GM12878 (cell line): Measurements from ENCODE around the gene LKAAEAR1. TPM values are rescaled to one million over a fixed set of nuclear protein-coding genes. Genes with fewer than 3 reads are reported as not detected.

Experiments
- ATAC-seq: fragments of 200-7000 bp; cut with Tn5 transposase; 3 replicates; pipeline ENCODE4 v1.9.1; 2020; ENCODE audit warnings: mild to moderate bottlenecking, moderate library complexity
- BruUV-seq: library from RNA; stranded (reverse); fragments of 400-500 nt; replicated peaks from 2 replicates; lab custom pipeline; 2021; lab: Mats Ljungman, UMichigan
- CTCF ChIA-PET: fragments of 300-600 bp; sonication (Branson Sonifier 250); formaldehyde crosslinking; extraction: SDS; loops from one replicate; lab custom pipeline; 2021; ENCODE audit warnings: inconsistent platforms; lab: Yijun Ruan, JAX
- POLR2A ChIA-PET: fragments of 350-600 bp; formaldehyde crosslinking; extraction: SDS; loops from one replicate; lab custom pipeline; 2021; ENCODE audit warnings: inconsistent platforms; lab: Charles Lee
- RAD21 ChIA-PET: fragments of 300-600 bp; sonication (Branson Sonifier 250); formaldehyde crosslinking; loops from one replicate; lab custom pipeline; 2023; ENCODE audit warnings: antibody characterized with exemption; ENCODE audit not compliant: unreplicated experiment; lab: Charles Lee
- SMC1A ChIA-PET: fragments of 300-600 bp; sonication (Branson Sonifier 250); formaldehyde crosslinking; loops from one replicate; lab custom pipeline; 2023; ENCODE audit not compliant: unreplicated experiment, uncharacterized antibody; lab: Charles Lee
- DNase-seq: peaks from one replicate; pipeline ENCODE4 v3.0.0-alpha.2; 2011; ENCODE audit warnings: low read depth, low spot score
- FAIRE-seq: peaks from 3 replicates; lab custom pipeline; 2011; peaks lifted over from hg19 to GRCh38; lab: Jason Lieb, UNC
- H2AFZ ChIP-seq: 2 replicates; pipeline ENCODE4 v1.6.0; 2011; ENCODE audit warnings: low read depth, low read length, control low read depth; ENCODE audit not compliant: control insufficient read depth
- H3K27ac ChIP-seq: 2 replicates; pipeline ENCODE4 v1.5.1; 2011; ENCODE audit warnings: control low read depth; ENCODE audit not compliant: control insufficient read depth, insufficient read depth
- H3K27me3 ChIP-seq, 2 experiments: replicated peaks in 1 of 2; 2 replicates each; pipeline versions ENCODE4 v1.6.0 to v1.6.1; 2011; ENCODE audit warnings: low read length in 1 of 2; ENCODE audit not compliant: control insufficient read depth in 2 of 2, insufficient read depth in 2 of 2
- H3K36me3 ChIP-seq, 2 experiments: 2 replicates each; pipeline ENCODE4 v1.5.1; 2011; ENCODE audit warnings: low read length in 1 of 2; ENCODE audit not compliant: control insufficient read depth in 2 of 2, insufficient read depth in 2 of 2
- H3K4me1 ChIP-seq: 2 replicates; pipeline ENCODE4 v1.6.1; 2011; ENCODE audit warnings: mild to moderate bottlenecking, low read length, moderate library complexity, mixed read lengths; ENCODE audit not compliant: control insufficient read depth, insufficient read depth
- H3K4me2 ChIP-seq: 2 replicates; pipeline ENCODE4 v1.6.0; 2011; ENCODE audit warnings: control low read depth; ENCODE audit not compliant: control insufficient read depth, insufficient read depth
- H3K4me3 ChIP-seq: fragments of 200-600 bp; sonication (generic); 2 replicates; pipeline ENCODE4 v1.5.1; 2016
- H3K79me2 ChIP-seq: 2 replicates; pipeline ENCODE4 v1.6.0; 2011; ENCODE audit warnings: low read length; ENCODE audit not compliant: control insufficient read depth, insufficient read depth
- H3K9ac ChIP-seq: 2 replicates; pipeline ENCODE4 v1.8.0; 2011; ENCODE audit warnings: low read length, control low read depth, mixed read lengths; ENCODE audit not compliant: control insufficient read depth, insufficient read depth
- H3K9me3 ChIP-seq: replicated peaks from 3 replicates; pipeline ENCODE4 v1.5.1; 2011; ENCODE audit warnings: mild to moderate bottlenecking, low read length; ENCODE audit not compliant: control insufficient read depth, insufficient read depth
- H4K20me1 ChIP-seq: 2 replicates; pipeline ENCODE4 v1.6.0; 2011; ENCODE audit not compliant: control insufficient read depth, insufficient read depth
- ATF7 ChIP-seq: fragments of 450-650 bp; IDR thresholded peaks from 2 replicates; pipeline ENCODE4 v1.6.1; 2016; ENCODE audit warnings: low read depth, mild to moderate bottlenecking
- BRCA1 ChIP-seq: IDR thresholded peaks from 2 replicates; pipeline ENCODE4 v1.6.1; 2011; ENCODE audit warnings: low read depth, low read length, improper control_type of control experiment
- CBX5 ChIP-seq: sonication (generic); IDR thresholded peaks from 2 replicates; pipeline ENCODE4 v1.6.1; 2016; ENCODE audit warnings: low read depth, moderate library complexity, mild to moderate bottlenecking, inconsistent platforms
- HDAC2 ChIP-seq: fragments of 200-600 bp; sonication (generic); IDR thresholded peaks from 2 replicates; pipeline ENCODE4 v1.6.1; 2017
- NR2C1 ChIP-seq: fragments of 450-650 bp; IDR thresholded peaks from 2 replicates; pipeline ENCODE4 v1.6.1; 2017; ENCODE audit warnings: antibody characterized with exemption, mild to moderate bottlenecking, moderate library complexity
- RAD51 ChIP-seq: fragments of 450-650 bp; IDR thresholded peaks from 2 replicates; pipeline ENCODE4 v1.6.1; 2016; ENCODE audit warnings: moderate library complexity, mild to moderate bottlenecking, inconsistent platforms
- RELA ChIP-seq: fragments of 450-650 bp; IDR thresholded peaks from 2 replicates; pipeline ENCODE4 v1.8.0; 2014; ENCODE audit warnings: borderline replicate concordance; ENCODE audit not compliant: partially characterized antibody
- SMC3 ChIP-seq: IDR thresholded peaks from 2 replicates; pipeline ENCODE4 v1.6.1; 2011; ENCODE audit warnings: low read length, improper control_type of control experiment, borderline replicate concordance
- SREBF2 ChIP-seq: IDR thresholded peaks from 2 replicates; pipeline ENCODE4 v1.6.1; 2012; ENCODE audit warnings: mild to moderate bottlenecking, low read length
- WRNIP1 ChIP-seq: IDR thresholded peaks from 2 replicates; pipeline ENCODE4 v1.6.1; 2011; ENCODE audit warnings: low read depth, low read length, improper control_type of control experiment, borderline replicate concordance
- WGBS: methylation state at CpG from one replicate; pipeline ENCODE4 v1.1.6; 2016; ENCODE audit warnings: low lambda C conversion rate; ENCODE audit not compliant: insufficient replicate concordance, insufficient coverage; ENCODE audit errors: missing lambda C conversion rate; 5-methylcytosine and 5-hydroxymethylcytosine counted together
- in situ Hi-C: fragments of 300-500 bp; cut with MboI; formaldehyde crosslinking; loops from 9 replicates; pipeline ENCODE4 v1.14.3; 2018; ENCODE audit warnings: mixed read lengths
- intact Hi-C: fragments of 100-400 bp; cut with micrococcal nuclease; formaldehyde crosslinking; loops from one replicate; pipeline ENCODE4 v1.14.2; 2022; ENCODE audit not compliant: unreplicated experiment
- polyA plus RNA-seq, 11 experiments: library from polyadenylated mRNA; depleted of rRNA in 4 of 11; unstranded in 6 of 11; stranded (reverse) in 5 of 11; fragments of >200 nt; fragmentation: Nextera tagmentation in 4 of 11; fragmentation: Illumina TruSeq in 1 of 11; extraction: Ambion mirVana in 4 of 11; extraction: Trizol in 1 of 11; gene quantifications; 1 replicate in 1 of 11; 2 replicates in 10 of 11; pipeline versions ENCODE4 v1.2.1 to v1.2.3, GENCODE V29; 2011 to 2016; ENCODE audit warnings: inconsistent platforms in 2 of 11, missing spikeins in 2 of 11, low read depth in 1 of 11
- total RNA-seq, 4 experiments: library from RNA; depleted of rRNA in 3 of 4; stranded (reverse); fragments of >200 nt in 3 of 4; fragmentation: Illumina TruSeq in 1 of 4; extraction: Trizol in 1 of 4; gene quantifications; 2 replicates each; pipeline versions ENCODE4 v1.2.1 to v1.2.3, GENCODE V29; 2013 to 2021
- TF ChIP-seq, protein P1 (sequence below): fragments of 450-650 bp; IDR thresholded peaks from 2 replicates; pipeline ENCODE4 v1.6.1; 2017; ENCODE audit warnings: mild to moderate bottlenecking, moderate library complexity
- TF ChIP-seq, protein P2 (sequence below), 3 experiments: IDR thresholded peaks in 2 of 3; conservative IDR thresholded peaks in 1 of 3; 2 replicates each; pipeline ENCODE4 v1.5.1; 2011; ENCODE audit warnings: low read depth in 3 of 3, low read length in 3 of 3, mild to moderate bottlenecking in 3 of 3, control low read depth in 2 of 3, moderate library complexity in 2 of 3, inconsistent platforms in 1 of 3, mixed read lengths in 1 of 3; ENCODE audit not compliant: control insufficient read depth in 2 of 3, insufficient read depth in 1 of 3; ENCODE audit errors: extremely low read depth in 1 of 3
- TF ChIP-seq, protein P3 (sequence below): fragments of 450-650 bp; IDR thresholded peaks from 2 replicates; pipeline ENCODE4 v1.6.1; 2018; ENCODE audit warnings: mild to moderate bottlenecking, low read depth, moderate library complexity; ENCODE audit not compliant: partially characterized antibody

LKAAEAR1 gene
- total and polyA plus RNA-seq, 10 of the 15 experiments (the other 5 are each of a cell fraction or from before 2014, with no cell fraction given), result not detected

DNA sequence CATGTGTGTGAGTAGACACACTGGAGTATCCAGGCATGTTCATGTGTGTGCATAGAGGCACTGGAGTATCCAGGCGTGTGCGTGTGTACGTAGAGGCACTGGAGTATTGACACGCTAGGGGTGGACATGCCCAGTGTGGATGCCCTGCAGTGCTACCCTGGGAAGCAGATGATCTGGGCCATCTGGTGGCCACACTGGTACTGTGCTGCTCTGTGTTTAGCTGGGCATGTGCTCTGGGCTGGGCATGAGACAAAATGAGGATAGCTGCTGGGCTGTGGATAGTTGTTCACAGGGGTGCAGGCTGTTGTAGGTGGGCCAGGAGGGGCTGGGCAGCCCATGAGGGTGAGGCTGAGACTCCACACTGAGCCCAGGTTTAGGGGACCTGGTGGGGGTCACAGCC is 47.2 kb upstream of the LKAAEAR1 start:
- DNase-seq, result no peak
- ChIA-PET SMC1A (no interaction called here), CTCF (no interaction called here), RAD21 (no interaction called here), POLR2A (no interaction called here)
- H3K36me3 ChIP-seq, result no peaks in the 10 kb centered on the region
- no peaks in the 10 kb centered on the region for H3K79me2 ChIP-seq
- no peaks in the 10 kb centered on the region; a peak in 1 of 4 replicates for H3K27me3 ChIP-seq
- H3K4me2 ChIP-seq, result no peak overlapping the region
- no peak overlapping the region for H3K4me3 ChIP-seq
- FAIRE-seq, result no peak
- H3K9ac ChIP-seq, result no peak overlapping the region
- peak; percentile 63 for ATAC-seq
- no peak overlapping the region for H3K27ac ChIP-seq
- H2AFZ ChIP-seq, result no peak overlapping the region
- H3K9me3 ChIP-seq, result no peaks in the 10 kb centered on the region
- no peaks in the 10 kb centered on the region for H4K20me1 ChIP-seq
- no TSS peak for BruUV-seq
- in situ Hi-C loops (no loop called here), intact Hi-C loops (no loop called here)
- 56% methylated on average over 4 of the region's 4 CpGs for WGBS
- TF ChIP-seq CBX5, result no peak
- no peak for TF ChIP-seq NR2C1
- no peak for TF ChIP-seq SREBF2
- no peak for TF ChIP-seq HDAC2
- no peak for TF ChIP-seq ATF7
- TF ChIP-seq SMC3, result 0 out of 2 replicates have a peak, but pooled peaks have one; percentile 14
- TF ChIP-seq RAD51, result no peak
- TF ChIP-seq, protein P1, sequence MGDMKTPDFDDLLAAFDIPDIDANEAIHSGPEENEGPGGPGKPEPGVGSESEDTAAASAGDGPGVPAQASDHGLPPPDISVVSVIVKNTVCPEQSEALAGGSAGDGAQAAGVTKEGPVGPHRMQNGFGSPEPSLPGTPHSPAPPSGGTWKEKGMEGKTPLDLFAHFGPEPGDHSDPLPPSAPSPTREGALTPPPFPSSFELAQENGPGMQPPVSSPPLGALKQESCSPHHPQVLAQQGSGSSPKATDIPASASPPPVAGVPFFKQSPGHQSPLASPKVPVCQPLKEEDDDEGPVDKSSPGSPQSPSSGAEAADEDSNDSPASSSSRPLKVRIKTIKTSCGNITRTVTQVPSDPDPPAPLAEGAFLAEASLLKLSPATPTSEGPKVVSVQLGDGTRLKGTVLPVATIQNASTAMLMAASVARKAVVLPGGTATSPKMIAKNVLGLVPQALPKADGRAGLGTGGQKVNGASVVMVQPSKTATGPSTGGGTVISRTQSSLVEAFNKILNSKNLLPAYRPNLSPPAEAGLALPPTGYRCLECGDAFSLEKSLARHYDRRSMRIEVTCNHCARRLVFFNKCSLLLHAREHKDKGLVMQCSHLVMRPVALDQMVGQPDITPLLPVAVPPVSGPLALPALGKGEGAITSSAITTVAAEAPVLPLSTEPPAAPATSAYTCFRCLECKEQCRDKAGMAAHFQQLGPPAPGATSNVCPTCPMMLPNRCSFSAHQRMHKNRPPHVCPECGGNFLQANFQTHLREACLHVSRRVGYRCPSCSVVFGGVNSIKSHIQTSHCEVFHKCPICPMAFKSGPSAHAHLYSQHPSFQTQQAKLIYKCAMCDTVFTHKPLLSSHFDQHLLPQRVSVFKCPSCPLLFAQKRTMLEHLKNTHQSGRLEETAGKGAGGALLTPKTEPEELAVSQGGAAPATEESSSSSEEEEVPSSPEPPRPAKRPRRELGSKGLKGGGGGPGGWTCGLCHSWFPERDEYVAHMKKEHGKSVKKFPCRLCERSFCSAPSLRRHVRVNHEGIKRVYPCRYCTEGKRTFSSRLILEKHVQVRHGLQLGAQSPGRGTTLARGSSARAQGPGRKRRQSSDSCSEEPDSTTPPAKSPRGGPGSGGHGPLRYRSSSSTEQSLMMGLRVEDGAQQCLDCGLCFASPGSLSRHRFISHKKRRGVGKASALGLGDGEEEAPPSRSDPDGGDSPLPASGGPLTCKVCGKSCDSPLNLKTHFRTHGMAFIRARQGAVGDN, result no peak
- TF ChIP-seq BRCA1, result no peak
- TF ChIP-seq, protein P2, sequence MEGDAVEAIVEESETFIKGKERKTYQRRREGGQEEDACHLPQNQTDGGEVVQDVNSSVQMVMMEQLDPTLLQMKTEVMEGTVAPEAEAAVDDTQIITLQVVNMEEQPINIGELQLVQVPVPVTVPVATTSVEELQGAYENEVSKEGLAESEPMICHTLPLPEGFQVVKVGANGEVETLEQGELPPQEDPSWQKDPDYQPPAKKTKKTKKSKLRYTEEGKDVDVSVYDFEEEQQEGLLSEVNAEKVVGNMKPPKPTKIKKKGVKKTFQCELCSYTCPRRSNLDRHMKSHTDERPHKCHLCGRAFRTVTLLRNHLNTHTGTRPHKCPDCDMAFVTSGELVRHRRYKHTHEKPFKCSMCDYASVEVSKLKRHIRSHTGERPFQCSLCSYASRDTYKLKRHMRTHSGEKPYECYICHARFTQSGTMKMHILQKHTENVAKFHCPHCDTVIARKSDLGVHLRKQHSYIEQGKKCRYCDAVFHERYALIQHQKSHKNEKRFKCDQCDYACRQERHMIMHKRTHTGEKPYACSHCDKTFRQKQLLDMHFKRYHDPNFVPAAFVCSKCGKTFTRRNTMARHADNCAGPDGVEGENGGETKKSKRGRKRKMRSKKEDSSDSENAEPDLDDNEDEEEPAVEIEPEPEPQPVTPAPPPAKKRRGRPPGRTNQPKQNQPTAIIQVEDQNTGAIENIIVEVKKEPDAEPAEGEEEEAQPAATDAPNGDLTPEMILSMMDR (IDR thresholded peaks at IDR 0.05 in 2 of 3, conservative IDR thresholded peaks at IDR 0.05 in 1 of 3; ENCODE audit: control insufficient read depth in 2 of 3, extremely low read depth in 1 of 3, insufficient read depth in 1 of 3, low read depth in 3 of 3, low read length in 3 of 3), result peak in 2 of 3 experiments; percentile 7 to 18; a peak in 3 of 6 replicates
- no peak for TF ChIP-seq RELA
- no peak for TF ChIP-seq WRNIP1
- TF ChIP-seq, protein P3, sequence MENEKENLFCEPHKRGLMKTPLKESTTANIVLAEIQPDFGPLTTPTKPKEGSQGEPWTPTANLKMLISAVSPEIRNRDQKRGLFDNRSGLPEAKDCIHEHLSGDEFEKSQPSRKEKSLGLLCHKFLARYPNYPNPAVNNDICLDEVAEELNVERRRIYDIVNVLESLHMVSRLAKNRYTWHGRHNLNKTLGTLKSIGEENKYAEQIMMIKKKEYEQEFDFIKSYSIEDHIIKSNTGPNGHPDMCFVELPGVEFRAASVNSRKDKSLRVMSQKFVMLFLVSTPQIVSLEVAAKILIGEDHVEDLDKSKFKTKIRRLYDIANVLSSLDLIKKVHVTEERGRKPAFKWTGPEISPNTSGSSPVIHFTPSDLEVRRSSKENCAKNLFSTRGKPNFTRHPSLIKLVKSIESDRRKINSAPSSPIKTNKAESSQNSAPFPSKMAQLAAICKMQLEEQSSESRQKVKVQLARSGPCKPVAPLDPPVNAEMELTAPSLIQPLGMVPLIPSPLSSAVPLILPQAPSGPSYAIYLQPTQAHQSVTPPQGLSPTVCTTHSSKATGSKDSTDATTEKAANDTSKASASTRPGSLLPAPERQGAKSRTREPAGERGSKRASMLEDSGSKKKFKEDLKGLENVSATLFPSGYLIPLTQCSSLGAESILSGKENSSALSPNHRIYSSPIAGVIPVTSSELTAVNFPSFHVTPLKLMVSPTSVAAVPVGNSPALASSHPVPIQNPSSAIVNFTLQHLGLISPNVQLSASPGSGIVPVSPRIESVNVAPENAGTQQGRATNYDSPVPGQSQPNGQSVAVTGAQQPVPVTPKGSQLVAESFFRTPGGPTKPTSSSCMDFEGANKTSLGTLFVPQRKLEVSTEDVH, result no peak
- no peaks in the 10 kb centered on the region for H3K4me1 ChIP-seq
